HG03521 (cell line): ENCODE data around the gene CDH15.

Source experiments
- ATAC-seq: cut with Tn5 transposase; IDR thresholded peaks from one replicate; pipeline ENCODE4 v1.9.1; 2021; ENCODE audit warnings: mild to moderate bottlenecking, moderate library complexity; ENCODE audit not compliant: unreplicated experiment

CDH15 gene

GRCh38 chr16:89170346-89171215 is 967 bp upstream of the CDH15 start:
- no peak for ATAC-seq

- no peak for ATAC-seq
These were observed 601 bp downstream of the CDH15 start for GRCh38 chr16:89172171-89172527.

GRCh38 chr16:89172528-89173173 is 1.1 kb downstream of the CDH15 start:
- no peak for ATAC-seq

- no peak for ATAC-seq
These were observed 1.8 kb downstream of the CDH15 start for GRCh38 chr16:89173174-89173921.

GRCh38 chr16:89174055-89174827 is 2.7 kb downstream of the CDH15 start:
- ATAC-seq, result no peak

GRCh38 chr16:89174877-89175276 is 3.3 kb downstream of the CDH15 start:
- ATAC-seq, result no peak

- ATAC-seq, result no peak
These were observed 4.0 kb downstream of the CDH15 start for GRCh38 chr16:89175280-89176146.

- no peak for ATAC-seq
These were observed 4.7 kb downstream of the CDH15 start for GRCh38 chr16:89176147-89176690.

- ATAC-seq, result no peak
These were observed 5.2 kb downstream of the CDH15 start for GRCh38 chr16:89176717-89177116.

- ATAC-seq, result no peak
These were observed 6.0 kb downstream of the CDH15 start for GRCh38 chr16:89177501-89177900.

- ATAC-seq, result no peak
These were observed 7.1 kb downstream of the CDH15 start for GRCh38 chr16:89178453-89179147.

- ATAC-seq, result no peak
These were observed 7.6 kb downstream of the CDH15 start for GRCh38 chr16:89179148-89179484.

GRCh38 chr16:89179656-89180315 is 8.2 kb downstream of the CDH15 start:
- no peak for ATAC-seq

- no peak for ATAC-seq
These were observed 11.9 kb downstream of the CDH15 start for GRCh38 chr16:89183463-89183862.

- no peak for ATAC-seq
These were observed 12.6 kb downstream of the CDH15 start for GRCh38 chr16:89183975-89184676.

GRCh38 chr16:89184677-89184932 is 13.1 kb downstream of the CDH15 start:
- no peak for ATAC-seq

- no peak for ATAC-seq
These were observed 13.6 kb downstream of the CDH15 start for GRCh38 chr16:89184933-89185794.
